MM.1S (cell line): ENCODE results near the gene TWF1.

Experiments
- EZH2 ChIP-seq: fragments of 300-600 bp; sonication (generic); optimal IDR thresholded peaks from 2 replicates; pipeline ENCODE3; 2017; ENCODE audit warnings: low read depth, mild to moderate bottlenecking, antibody characterized with exemption, low read length, mixed read lengths
- EZH2phosphoT487 ChIP-seq: fragments of 300-600 bp; sonication (generic); IDR thresholded peaks from 2 replicates; pipeline ENCODE4 v1.6.1; 2018; ENCODE audit warnings: antibody characterized with exemption, low read length
- TF ChIP-seq, protein P1 (sequence below): fragments of 300-600 bp; sonication (generic); IDR thresholded peaks from 2 replicates; pipeline ENCODE4 v1.5.1; 2016; ENCODE audit warnings: antibody characterized with exemption, low read length, mixed read lengths

DNA sequence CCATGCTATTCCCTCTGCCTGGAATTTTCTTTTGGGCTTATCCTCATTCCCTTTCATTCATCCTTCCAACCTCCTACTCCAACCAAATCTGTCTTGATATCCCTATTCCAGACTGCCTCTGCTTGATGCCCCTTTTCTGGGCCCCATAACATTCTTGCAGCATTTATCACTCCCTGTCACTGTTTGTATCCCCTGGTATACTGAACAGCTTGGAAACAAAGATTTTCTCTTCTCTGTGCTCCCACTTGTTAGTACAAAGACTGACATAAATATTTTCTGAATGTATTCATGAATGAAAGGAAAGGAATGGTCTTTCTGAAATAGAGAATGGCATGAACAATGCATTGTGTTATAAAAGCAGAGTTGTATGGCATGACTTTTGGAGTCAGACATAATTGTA, 39.8 kb downstream of the TWF1 start:
- TF ChIP-seq, protein P1, sequence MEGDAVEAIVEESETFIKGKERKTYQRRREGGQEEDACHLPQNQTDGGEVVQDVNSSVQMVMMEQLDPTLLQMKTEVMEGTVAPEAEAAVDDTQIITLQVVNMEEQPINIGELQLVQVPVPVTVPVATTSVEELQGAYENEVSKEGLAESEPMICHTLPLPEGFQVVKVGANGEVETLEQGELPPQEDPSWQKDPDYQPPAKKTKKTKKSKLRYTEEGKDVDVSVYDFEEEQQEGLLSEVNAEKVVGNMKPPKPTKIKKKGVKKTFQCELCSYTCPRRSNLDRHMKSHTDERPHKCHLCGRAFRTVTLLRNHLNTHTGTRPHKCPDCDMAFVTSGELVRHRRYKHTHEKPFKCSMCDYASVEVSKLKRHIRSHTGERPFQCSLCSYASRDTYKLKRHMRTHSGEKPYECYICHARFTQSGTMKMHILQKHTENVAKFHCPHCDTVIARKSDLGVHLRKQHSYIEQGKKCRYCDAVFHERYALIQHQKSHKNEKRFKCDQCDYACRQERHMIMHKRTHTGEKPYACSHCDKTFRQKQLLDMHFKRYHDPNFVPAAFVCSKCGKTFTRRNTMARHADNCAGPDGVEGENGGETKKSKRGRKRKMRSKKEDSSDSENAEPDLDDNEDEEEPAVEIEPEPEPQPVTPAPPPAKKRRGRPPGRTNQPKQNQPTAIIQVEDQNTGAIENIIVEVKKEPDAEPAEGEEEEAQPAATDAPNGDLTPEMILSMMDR: no peak
- TF ChIP-seq EZH2: no peak
- TF ChIP-seq EZH2phosphoT487: no peak
